NCI-H460 (cell line): Measurements from ENCODE around the gene NDUFB4. TPM values are rescaled to one million over a fixed set of nuclear protein-coding genes. Genes with fewer than 3 reads are reported as not detected.

Source experiments
- DNase-seq: peaks from one replicate; pipeline ENCODE4 v3.0.0-alpha.2; 2016; ENCODE audit warnings: low read depth; ENCODE audit errors: extremely low read depth
- polyA plus RNA-seq: library from polyadenylated mRNA; depleted of rRNA; stranded (reverse); fragments of >200 nt; gene quantifications from 2 replicates; pipeline ENCODE4 v1.2.3, GENCODE V29; 2014; cell fraction: nucleus; rRNA removed
- total RNA-seq: library from RNA; depleted of rRNA; stranded (reverse); fragments of >200 nt; shearing (Covaris generic); gene quantifications from 2 replicates; pipeline ENCODE4 v1.2.3, GENCODE V29; 2014; rRNA removed

Gene NDUFB4
- 185 and 192 TPM in 2 replicates for total RNA-seq
- 64.7 and 92.2 TPM in 2 replicates for polyA plus RNA-seq

DNA sequence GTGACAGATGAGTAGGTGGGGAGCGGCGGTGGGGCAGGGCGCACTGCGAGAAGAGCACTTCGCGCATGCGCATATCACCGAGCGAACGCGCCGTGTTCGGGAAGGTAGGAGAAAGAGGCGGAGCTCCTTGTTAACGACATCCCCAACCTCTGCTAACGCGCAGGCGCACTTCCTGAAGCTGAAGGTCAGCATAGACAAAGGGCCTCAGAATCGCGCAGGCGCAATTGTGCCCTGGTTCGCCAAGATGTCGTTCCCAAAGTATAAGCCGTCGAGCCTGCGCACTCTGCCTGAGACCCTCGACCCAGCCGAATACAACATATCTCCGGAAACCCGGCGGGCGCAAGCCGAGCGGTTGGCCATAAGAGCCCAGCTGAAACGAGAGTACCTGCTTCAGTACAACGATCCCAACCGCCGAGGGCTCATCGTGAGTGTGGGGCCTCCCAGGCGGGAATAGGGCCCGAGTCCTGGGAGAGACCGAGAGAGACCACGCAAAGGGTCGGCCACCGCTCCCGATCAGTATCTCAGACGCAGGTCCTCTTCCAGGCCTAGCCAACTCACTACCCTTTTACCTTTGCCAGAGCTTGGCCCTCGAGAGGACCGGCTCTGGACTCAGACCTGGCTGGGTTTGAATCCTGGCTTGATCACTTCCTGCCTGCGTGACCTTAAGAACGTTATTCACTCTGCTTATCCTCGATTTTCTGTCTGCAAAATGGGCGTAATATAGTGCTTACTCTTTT lies at the start of gene NDUFB4:
NDUFB4 (plus strand) TSS at position 221 of the 737 bp plus-strand sequence; CDS start at position 245, 24 bp downstream.
- peak; percentile 97 for DNase-seq

- DNase-seq: no peak
These were observed 45.6 kb upstream of the NDUFB4 start for GRCh38 chr3:120550546-120550945.

DNA sequence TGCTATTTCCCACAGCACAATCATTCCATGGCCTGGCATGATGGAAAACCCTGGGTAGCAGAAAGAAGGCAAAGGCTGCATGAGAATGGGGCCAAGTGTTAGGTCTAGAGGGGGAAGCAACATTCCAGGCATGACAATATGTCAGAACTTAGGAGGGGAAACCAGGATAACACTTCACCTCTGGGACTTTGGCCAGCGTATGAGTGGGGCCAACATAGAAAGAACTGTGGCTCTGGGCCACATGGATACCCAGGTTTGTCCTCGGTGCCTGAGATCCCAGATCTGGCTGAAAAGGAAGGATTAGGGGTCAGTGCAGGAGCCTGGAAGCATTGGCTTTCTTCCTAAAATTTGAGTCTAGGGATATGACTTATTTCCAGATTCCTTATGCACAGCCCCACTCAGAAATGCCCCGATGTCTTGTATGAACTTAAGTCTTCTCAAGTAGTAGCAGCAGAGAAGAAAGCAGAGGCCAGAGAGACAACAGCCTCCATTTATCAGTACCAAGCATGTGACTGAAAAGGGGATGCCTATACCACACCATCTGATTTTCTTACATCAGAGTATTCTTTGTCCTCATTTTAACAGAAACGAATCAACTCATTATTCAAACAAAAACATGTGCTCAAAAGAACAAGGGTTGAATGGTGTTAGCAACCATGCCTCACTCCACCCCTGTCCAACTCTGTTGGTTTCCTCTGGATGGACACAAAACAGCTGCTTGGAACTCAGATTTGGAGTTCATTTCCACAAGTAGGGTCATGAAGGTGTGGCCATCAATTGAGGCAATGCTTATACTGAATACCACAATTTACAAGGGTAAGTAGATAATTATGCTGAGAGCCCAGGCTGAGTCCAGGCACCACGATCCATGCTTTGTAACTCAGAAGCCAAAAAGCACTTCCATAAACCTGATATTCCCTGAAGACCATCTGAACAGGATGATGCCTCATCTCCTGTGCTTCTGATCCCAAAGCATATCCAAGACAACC lies 43.7 kb upstream of the NDUFB4 start:
- no peak for DNase-seq

DNA sequence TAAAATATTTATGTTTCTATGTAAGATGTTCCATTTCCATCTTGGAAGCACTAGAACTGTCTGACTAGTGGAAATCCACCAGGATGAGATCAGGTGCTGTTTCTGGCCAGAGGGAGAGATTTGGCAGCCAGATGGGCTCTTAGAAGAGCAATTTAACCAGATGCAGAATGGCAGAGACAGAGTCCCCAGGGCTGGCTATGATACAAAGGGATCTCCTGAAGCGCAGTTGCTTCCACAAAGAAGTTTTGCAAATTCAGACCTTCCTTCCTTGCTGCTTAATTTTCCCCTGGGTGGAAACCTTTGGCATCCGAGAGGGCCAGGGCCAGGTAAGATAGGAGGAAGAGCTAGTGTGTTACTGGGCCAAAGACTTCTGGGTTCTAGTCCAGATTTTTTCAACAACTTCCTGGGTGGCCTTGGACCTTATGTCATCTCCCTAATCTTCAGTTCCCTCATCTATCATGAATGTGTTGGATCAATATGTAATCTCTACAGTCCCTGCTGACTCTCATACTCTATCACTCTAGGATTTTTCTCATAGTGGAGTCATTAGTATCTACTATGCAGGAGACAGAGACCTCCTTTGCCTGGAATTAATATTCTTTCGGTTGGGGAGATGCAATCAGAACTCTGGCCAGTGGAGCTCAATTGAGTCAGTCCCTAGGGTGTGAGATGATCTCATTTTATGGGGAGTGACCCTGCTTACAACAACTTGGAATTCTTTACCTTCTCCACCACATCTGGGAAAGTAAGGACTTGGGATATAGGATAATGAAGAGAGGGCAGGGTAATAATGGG lies 41.1 kb upstream of the NDUFB4 start:
- DNase-seq: no peak

- DNase-seq: no peak
These were observed 40.3 kb upstream of the NDUFB4 start for GRCh38 chr3:120555657-120556509.

DNA sequence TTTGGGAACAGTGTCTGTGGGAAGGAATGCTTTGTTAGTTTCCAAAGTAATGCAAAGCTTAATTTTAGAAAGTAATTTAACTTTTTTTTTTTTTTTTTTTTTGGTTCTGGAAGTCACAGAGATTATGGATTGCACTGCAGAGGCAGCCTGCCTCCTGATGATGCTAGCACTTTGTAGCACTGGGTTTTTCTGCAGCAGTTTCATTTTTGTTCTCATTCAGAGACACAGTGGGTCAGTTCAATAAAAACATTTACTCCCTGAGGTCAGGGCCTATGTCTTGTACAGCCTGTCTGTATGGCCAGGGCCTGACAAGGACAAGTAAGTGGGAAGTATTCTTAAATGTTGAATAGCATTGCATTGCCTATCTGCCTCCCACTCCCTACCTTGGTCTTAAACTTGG lies 39.0 kb upstream of the NDUFB4 start:
- no peak for DNase-seq

DNA sequence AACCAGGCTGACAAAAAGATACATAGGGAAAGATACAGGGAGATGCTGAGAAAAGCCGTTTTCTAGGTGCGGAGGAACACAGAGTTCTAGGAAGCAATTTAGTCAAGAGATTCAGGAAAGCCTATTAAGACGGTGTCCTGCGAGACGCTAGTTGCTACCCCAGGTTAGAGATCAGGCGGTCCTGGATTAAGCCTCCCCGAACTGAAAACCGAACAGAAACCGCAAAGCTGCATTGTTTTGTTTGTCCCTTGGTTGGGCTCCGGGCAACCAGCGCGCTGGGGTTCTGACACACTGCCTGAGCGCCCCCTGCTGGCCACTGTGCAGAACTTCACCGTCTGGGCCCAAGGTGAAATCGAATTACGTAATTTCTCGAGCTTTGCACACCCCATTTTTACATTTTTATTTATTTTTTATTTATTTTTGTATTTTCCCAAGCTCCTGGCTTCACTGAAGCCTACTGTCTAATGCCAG lies 37.3 kb upstream of the NDUFB4 start:
- DNase-seq: peak; percentile 66

- peak; percentile 23 for DNase-seq
These were observed 36.7 kb upstream of the NDUFB4 start for GRCh38 chr3:120559242-120560061.

GRCh38 chr3:120560304-120561250 lies 35.6 kb upstream of the NDUFB4 start:
- DNase-seq: no peak

GRCh38 chr3:120561251-120562045 lies 34.7 kb upstream of the NDUFB4 start:
- peak; percentile 42 for DNase-seq

DNA sequence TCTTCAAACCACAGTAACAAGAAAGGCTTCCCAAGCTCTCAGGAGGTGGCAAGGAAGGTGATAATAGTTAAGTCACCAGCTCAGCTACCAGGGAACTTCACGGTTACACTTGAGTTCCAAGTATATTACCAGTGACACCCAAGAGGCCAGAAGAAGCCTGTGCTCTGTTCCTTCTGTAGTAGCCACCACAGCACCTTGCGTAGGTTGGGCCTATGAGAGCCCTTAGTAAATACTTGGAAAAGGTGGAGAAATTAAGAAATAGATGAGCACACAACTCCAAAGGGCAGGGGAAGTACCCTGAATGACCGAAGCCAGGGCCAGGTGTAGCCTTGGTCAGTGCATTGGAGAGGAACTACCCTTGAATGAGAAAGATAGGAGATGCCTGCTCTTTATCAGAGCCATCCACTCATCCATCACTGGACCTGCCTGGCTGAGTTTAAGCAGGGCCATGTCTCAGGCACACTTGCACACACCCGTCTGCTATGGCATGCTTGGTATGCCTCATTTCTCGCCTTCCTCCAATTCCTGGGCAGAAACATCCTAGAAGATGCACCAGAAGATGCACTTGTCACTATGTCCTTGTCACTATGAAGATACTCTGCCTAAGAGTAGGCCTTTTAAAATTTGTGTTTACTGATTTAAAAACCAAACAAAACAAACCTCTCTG lies 32.6 kb upstream of the NDUFB4 start:
- no peak for DNase-seq

DNA sequence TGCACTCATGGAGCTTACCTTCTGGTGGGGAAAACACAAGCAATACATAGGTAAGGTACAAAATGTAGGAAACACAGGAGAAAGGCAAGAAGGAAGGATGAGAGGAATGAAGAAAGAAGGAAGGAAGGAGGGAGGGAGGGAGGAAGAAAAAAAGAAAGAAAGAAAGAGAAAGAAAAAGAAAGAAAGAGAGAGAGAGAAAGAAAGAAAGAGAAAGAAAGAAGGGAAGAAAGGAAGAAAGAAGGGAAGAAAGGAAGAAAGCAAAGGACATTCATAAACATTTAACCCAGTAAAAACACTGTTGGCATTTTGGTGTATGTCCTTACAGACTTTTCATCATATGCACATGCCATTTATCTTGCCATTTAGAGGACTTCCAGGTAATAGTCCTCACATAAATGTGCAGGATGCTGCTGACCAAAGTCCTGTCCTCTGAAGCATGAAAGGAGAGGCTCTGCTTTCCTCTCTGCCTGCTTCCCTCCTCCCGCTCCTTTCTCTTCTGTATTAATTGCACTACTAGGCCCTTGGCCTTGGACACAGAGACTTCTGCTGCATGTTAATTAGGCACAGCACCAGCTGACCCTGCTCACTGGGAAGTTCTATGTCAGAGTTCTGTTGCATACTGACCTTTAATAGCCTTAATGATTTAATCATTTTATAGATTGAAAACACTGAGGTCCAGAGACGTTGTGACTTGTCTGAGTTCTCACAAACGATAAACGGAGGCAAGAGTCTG lies 29.7 kb upstream of the NDUFB4 start:
- DNase-seq: no peak

GRCh38 chr3:120567370-120568201 lies 28.6 kb upstream of the NDUFB4 start:
- peak; percentile 28 for DNase-seq

DNA sequence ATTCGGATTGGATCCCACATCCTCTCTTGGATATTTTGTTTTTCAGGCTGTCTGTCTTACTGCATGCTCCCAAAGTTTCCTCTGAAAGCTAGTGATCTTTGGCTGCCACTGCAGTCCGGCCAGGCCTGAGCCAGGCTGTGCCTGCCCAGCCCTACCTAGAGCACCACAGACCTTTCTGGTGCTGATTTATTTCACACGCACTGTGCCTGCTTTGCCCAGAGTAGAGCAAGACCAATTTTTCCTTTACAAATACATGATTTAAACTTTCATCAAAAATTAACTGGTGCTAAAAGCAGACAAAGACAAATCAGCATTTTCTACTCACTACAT lies 28.0 kb upstream of the NDUFB4 start:
- no peak for DNase-seq

DNA sequence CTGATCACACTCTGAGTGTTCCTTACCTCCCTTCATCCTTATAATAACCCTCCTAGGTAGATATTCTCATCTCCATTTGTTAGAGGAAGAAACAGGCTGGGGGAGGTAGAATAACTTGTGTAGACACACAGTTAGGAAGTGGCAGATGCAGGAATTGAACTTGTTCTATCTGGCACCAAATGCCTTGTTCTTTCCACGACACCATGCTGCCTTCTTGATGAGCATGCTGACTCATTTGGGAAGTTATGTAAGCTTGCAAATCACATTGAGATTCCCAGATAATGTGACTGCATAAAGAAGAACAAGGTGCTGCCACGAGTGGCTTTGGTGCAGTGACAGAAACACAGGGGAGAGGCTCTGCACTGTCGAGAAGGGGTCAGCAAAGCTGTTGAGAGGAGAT lies 27.5 kb upstream of the NDUFB4 start:
- DNase-seq: no peak
